Suppressor macrophage treated with lipopolysaccharide for 4 hours (primary cell): Measurements from ENCODE around the gene RSPO4.
"Not testable (repeated sequence)": the region's sequence is repeated elsewhere in the genome, so short reads cannot be mapped to it uniquely, and the experiment has no call there.

Experiments used
- DNase-seq: peaks from one replicate; pipeline ENCODE4 v3.0.0-alpha.2; 2020

The RSPO4 gene

GRCh38 chr20:1003920-1004697, 2.0 kb upstream of the RSPO4 start:
- DNase-seq = no peak

- DNase-seq = no peak
These were observed 811 bp upstream of the RSPO4 start for GRCh38 chr20:1002682-1003561.

GRCh38 chr20:1001116-1001515, 995 bp downstream of the RSPO4 start:
- no peak for DNase-seq

- no peak for DNase-seq
These were observed 3.8 kb downstream of the RSPO4 start for GRCh38 chr20:998231-998830.

- DNase-seq = no peak
These were observed 4.6 kb downstream of the RSPO4 start for GRCh38 chr20:997486-997885.

- no peak for DNase-seq
These were observed 5.1 kb downstream of the RSPO4 start for GRCh38 chr20:997016-997415.

GRCh38 chr20:995170-995569, 6.9 kb downstream of the RSPO4 start:
- DNase-seq = no peak

- no peak for DNase-seq
These were observed 9.1 kb downstream of the RSPO4 start for GRCh38 chr20:992801-993535.

GRCh38 chr20:991850-992249, 10.3 kb downstream of the RSPO4 start:
- DNase-seq = peak; percentile 20

GRCh38 chr20:990293-990959, 11.7 kb downstream of the RSPO4 start:
- DNase-seq = no peak

GRCh38 chr20:988272-988671, 13.8 kb downstream of the RSPO4 start:
- no peak for DNase-seq

- no peak for DNase-seq
These were observed 14.4 kb downstream of the RSPO4 start for GRCh38 chr20:987677-988076.

GRCh38 chr20:986733-987355, 15.3 kb downstream of the RSPO4 start:
- no peak for DNase-seq

GRCh38 chr20:984994-985393, 17.1 kb downstream of the RSPO4 start:
- not testable (repeated sequence) for DNase-seq

- no peak for DNase-seq
These were observed 19.4 kb downstream of the RSPO4 start for GRCh38 chr20:982754-983153.

GRCh38 chr20:977021-977420, 25.1 kb downstream of the RSPO4 start:
- DNase-seq = no peak

GRCh38 chr20:976033-976432, 26.1 kb downstream of the RSPO4 start:
- DNase-seq = no peak

GRCh38 chr20:973785-974194, 28.3 kb downstream of the RSPO4 start:
- DNase-seq = peak; percentile 77

- DNase-seq = no peak
These were observed 29.9 kb downstream of the RSPO4 start for GRCh38 chr20:972256-972655.

- DNase-seq = no peak
These were observed 30.8 kb downstream of the RSPO4 start for GRCh38 chr20:971346-971745.

GRCh38 chr20:969868-970267, 32.2 kb downstream of the RSPO4 start:
- DNase-seq = no peak
